ENCODE results near the gene CNGA2. TPM values are rescaled to one million over a fixed set of nuclear protein-coding genes. Genes with fewer than 3 reads are reported as not detected.
A peak's percentile ranks its signal among the peaks of the same experiment; 100 is the strongest.

CNGA2 gene
- polyA plus RNA-seq, 1 donor from 2014 or later = not detected

DNA sequence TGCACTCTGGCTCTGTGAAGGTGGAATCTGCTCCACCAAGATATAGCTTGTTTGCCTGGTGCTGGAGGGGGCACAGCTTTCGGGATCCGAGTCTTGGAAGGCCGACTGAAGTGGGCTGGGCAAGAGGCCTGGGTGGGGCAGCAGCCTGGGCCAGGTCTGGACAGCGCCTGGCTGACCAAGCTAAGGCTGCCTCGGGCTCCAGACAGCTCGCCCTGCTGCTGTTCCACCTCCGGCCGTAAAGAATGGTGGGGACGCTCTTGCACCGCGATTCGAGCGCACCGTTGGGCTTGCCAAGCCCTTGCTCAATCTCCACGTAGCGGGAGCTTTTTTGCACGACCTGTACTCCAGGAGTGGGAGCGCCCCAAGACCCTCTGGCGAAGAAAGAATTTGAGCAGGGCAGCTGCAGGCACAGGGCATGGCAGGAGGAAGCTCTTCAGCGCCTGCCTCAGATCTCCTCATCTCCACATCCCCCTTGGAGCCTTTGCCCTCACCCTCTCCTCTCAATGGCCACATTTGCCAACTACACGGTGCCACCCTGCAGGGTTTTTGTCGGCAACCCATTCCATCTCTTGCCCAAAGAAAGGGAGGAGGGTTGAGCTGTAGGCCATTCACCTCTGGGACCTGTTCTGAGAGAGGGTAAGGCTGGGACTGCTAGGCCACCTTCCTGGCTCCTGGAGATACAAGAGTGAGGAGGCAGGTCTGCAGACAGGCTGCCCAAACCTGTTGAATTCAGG lies 18.9 kb downstream of the CNGA2 start:
- no peak overlapping the region for H3K4me2 ChIP-seq (ENCODE audit: low read length)
- no peaks in the 10 kb centered on the region for H3K79me2 ChIP-seq (replicated peaks; ENCODE audit: insufficient read depth, low read length)
- H3F3A ChIP-seq (ENCODE audit: insufficient read depth, low read length, poor library complexity, severe bottlenecking) = no peaks in the 10 kb centered on the region
- no peak overlapping the region for H3K9ac ChIP-seq (ENCODE audit: low read length)
- no peaks in the 10 kb centered on the region for H3K27me3 ChIP-seq (ENCODE audit: insufficient read depth, low read depth, low read length)
- TF ChIP-seq EP300 (conservative IDR thresholded peaks at IDR 0.05; ENCODE audit: poor library complexity, severe bottlenecking) (no peak), RAD21 (conservative IDR thresholded peaks at IDR 0.05) (peak; percentile 88), TAF1 (IDR thresholded peaks at IDR 0.05; ENCODE audit: low read depth) (no peak), SMC3 (conservative IDR thresholded peaks at IDR 0.05; ENCODE audit: poor library complexity) (peak; percentile 84)
- TF ChIP-seq, protein P1, sequence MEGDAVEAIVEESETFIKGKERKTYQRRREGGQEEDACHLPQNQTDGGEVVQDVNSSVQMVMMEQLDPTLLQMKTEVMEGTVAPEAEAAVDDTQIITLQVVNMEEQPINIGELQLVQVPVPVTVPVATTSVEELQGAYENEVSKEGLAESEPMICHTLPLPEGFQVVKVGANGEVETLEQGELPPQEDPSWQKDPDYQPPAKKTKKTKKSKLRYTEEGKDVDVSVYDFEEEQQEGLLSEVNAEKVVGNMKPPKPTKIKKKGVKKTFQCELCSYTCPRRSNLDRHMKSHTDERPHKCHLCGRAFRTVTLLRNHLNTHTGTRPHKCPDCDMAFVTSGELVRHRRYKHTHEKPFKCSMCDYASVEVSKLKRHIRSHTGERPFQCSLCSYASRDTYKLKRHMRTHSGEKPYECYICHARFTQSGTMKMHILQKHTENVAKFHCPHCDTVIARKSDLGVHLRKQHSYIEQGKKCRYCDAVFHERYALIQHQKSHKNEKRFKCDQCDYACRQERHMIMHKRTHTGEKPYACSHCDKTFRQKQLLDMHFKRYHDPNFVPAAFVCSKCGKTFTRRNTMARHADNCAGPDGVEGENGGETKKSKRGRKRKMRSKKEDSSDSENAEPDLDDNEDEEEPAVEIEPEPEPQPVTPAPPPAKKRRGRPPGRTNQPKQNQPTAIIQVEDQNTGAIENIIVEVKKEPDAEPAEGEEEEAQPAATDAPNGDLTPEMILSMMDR (IDR thresholded peaks at IDR 0.05; ENCODE audit: poor library complexity, severe bottlenecking) = peak; percentile 82
- no peak overlapping the region for H3K4me3 ChIP-seq (ENCODE audit: low read length)
- H3K9me2 ChIP-seq (ENCODE audit: insufficient read depth, low read length) = no peaks in the 10 kb centered on the region
- H2AFZ ChIP-seq (ENCODE audit: low read depth, low read length) = no peak overlapping the region
- no peaks in the 10 kb centered on the region for H4K20me1 ChIP-seq (ENCODE audit: insufficient read depth)
- H3K27ac ChIP-seq (ENCODE audit: low read length) = no peak overlapping the region
- no peaks in the 10 kb centered on the region for H3K36me3 ChIP-seq (ENCODE audit: insufficient read depth, low read length)
- no peaks in the 10 kb centered on the region for H3K9me3 ChIP-seq (ENCODE audit: low read length)

DNA sequence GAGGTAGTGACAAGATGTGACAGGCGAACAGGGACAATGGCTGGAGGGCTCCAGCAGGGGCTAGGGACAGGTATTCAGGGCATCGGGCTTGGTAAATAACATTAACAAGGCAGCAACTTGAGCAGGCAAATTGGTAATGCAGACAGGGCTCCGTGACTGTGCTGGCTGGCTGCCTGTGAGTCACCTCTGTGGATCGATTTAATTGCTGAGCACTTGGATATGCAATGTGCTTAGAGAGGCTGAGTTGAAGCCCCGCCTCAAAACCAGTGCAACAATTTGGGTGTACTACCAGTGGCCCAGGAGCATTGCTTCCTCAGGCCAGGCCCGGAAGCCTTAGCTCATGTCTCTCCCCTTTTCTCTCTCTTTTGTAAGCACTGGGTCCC lies 19.5 kb downstream of the CNGA2 start:
- Histone ChIP-seq H3K4me2 (ENCODE audit: low read length) (no peak overlapping the region), H3K4me3 (ENCODE audit: low read length) (no peak overlapping the region), H3K9ac (ENCODE audit: low read length) (no peak overlapping the region), H3K27me3 (ENCODE audit: insufficient read depth, low read depth, low read length) (no peaks in the 10 kb centered on the region), H3K79me2 (replicated peaks; ENCODE audit: insufficient read depth, low read length) (no peaks in the 10 kb centered on the region), H3K27ac (ENCODE audit: low read length) (no peak overlapping the region), H3K36me3 (ENCODE audit: insufficient read depth, low read length) (no peaks in the 10 kb centered on the region), H3K9me3 (ENCODE audit: low read length) (no peaks in the 10 kb centered on the region), H3K9me2 (ENCODE audit: insufficient read depth, low read length) (no peaks in the 10 kb centered on the region), H2AFZ (ENCODE audit: low read depth, low read length) (no peak overlapping the region), H4K20me1 (ENCODE audit: insufficient read depth) (no peaks in the 10 kb centered on the region), H3F3A (ENCODE audit: insufficient read depth, low read length, poor library complexity, severe bottlenecking) (no peaks in the 10 kb centered on the region)
- TF ChIP-seq, protein P2, sequence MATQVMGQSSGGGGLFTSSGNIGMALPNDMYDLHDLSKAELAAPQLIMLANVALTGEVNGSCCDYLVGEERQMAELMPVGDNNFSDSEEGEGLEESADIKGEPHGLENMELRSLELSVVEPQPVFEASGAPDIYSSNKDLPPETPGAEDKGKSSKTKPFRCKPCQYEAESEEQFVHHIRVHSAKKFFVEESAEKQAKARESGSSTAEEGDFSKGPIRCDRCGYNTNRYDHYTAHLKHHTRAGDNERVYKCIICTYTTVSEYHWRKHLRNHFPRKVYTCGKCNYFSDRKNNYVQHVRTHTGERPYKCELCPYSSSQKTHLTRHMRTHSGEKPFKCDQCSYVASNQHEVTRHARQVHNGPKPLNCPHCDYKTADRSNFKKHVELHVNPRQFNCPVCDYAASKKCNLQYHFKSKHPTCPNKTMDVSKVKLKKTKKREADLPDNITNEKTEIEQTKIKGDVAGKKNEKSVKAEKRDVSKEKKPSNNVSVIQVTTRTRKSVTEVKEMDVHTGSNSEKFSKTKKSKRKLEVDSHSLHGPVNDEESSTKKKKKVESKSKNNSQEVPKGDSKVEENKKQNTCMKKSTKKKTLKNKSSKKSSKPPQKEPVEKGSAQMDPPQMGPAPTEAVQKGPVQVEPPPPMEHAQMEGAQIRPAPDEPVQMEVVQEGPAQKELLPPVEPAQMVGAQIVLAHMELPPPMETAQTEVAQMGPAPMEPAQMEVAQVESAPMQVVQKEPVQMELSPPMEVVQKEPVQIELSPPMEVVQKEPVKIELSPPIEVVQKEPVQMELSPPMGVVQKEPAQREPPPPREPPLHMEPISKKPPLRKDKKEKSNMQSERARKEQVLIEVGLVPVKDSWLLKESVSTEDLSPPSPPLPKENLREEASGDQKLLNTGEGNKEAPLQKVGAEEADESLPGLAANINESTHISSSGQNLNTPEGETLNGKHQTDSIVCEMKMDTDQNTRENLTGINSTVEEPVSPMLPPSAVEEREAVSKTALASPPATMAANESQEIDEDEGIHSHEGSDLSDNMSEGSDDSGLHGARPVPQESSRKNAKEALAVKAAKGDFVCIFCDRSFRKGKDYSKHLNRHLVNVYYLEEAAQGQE (IDR thresholded peaks at IDR 0.05; ENCODE audit: borderline replicate concordance) = no peak
- TF ChIP-seq MXI1 (conservative IDR thresholded peaks at IDR 0.05; ENCODE audit: poor library complexity, severe bottlenecking) (no peak), RAD21 (conservative IDR thresholded peaks at IDR 0.05) (no peak), EP300 (conservative IDR thresholded peaks at IDR 0.05; ENCODE audit: poor library complexity, severe bottlenecking) (no peak), EZH2 (IDR thresholded peaks at IDR 0.05; ENCODE audit: borderline replicate concordance, insufficient read depth, low read length, poor library complexity, severe bottlenecking) (no peak), SMC3 (conservative IDR thresholded peaks at IDR 0.05; ENCODE audit: poor library complexity) (no peak), TAF1 (IDR thresholded peaks at IDR 0.05; ENCODE audit: low read depth) (no peak), POLR2AphosphoS5 (IDR thresholded peaks at IDR 0.05) (no peak)
- TF ChIP-seq, protein P1 (IDR thresholded peaks at IDR 0.05; ENCODE audit: poor library complexity, severe bottlenecking) = no peak
